Measurements from ENCODE around the gene SSTR4. TPM values are rescaled to one million over a fixed set of nuclear protein-coding genes. Genes with fewer than 3 reads are reported as not detected.

The SSTR4 gene
- total RNA-seq, 1 donor from 2014 or later = not detected

GRCh38 chr20:22999756-23000155 is 35.4 kb upstream of the SSTR4 start:
- H3K27me3 ChIP-seq (ENCODE audit: control insufficient read depth, insufficient read depth, low read length) = no peaks in the 10 kb centered on the region
- FAIRE-seq = no peak
- no peak overlapping the region for H3K4me3 ChIP-seq (ENCODE audit: low read depth, low read length)
- TF ChIP-seq CTCF (IDR thresholded peaks at IDR 0.05; ENCODE audit: insufficient read depth, low read length, severe bottlenecking) = no peak
- peak; percentile 55 for DNase-seq (ENCODE audit: low read depth)
- H3K36me3 ChIP-seq (ENCODE audit: control insufficient read depth, insufficient read depth, low read length) = no peaks in the 10 kb centered on the region

- Histone ChIP-seq H3K4me3 (ENCODE audit: low read depth, low read length) (no peak overlapping the region), H3K36me3 (ENCODE audit: control insufficient read depth, insufficient read depth, low read length) (no peaks in the 10 kb centered on the region), H3K27me3 (ENCODE audit: control insufficient read depth, insufficient read depth, low read length) (no peaks in the 10 kb centered on the region)
- TF ChIP-seq CTCF (IDR thresholded peaks at IDR 0.05; ENCODE audit: insufficient read depth, low read length, severe bottlenecking) = no peak
- no peak for FAIRE-seq
- no peak for DNase-seq (ENCODE audit: low read depth)
Measured at GRCh38 chr20:23000232-23000947, 34.7 kb upstream of the SSTR4 start.

- Histone ChIP-seq H3K27me3 (ENCODE audit: control insufficient read depth, insufficient read depth, low read length) (no peaks in the 10 kb centered on the region), H3K36me3 (ENCODE audit: control insufficient read depth, insufficient read depth, low read length) (no peaks in the 10 kb centered on the region), H3K4me3 (ENCODE audit: low read depth, low read length) (no peak overlapping the region)
- FAIRE-seq (no peak), DNase-seq (ENCODE audit: low read depth) (no peak)
- TF ChIP-seq CTCF (IDR thresholded peaks at IDR 0.05; ENCODE audit: insufficient read depth, low read length, severe bottlenecking) = no peak
Measured at GRCh38 chr20:23002276-23002675, 32.8 kb upstream of the SSTR4 start.

GRCh38 chr20:23003077-23003635 is 32.0 kb upstream of the SSTR4 start:
- TF ChIP-seq CTCF (IDR thresholded peaks at IDR 0.05; ENCODE audit: insufficient read depth, low read length, severe bottlenecking) = no peak
- no peaks in the 10 kb centered on the region for H3K36me3 ChIP-seq (ENCODE audit: control insufficient read depth, insufficient read depth, low read length)
- no peak for FAIRE-seq
- H3K4me3 ChIP-seq (ENCODE audit: low read depth, low read length) = no peak overlapping the region
- DNase-seq (ENCODE audit: low read depth) = no peak
- H3K27me3 ChIP-seq (ENCODE audit: control insufficient read depth, insufficient read depth, low read length) = no peaks in the 10 kb centered on the region

- Histone ChIP-seq H3K27me3 (ENCODE audit: control insufficient read depth, insufficient read depth, low read length) (no peaks in the 10 kb centered on the region), H3K36me3 (ENCODE audit: control insufficient read depth, insufficient read depth, low read length) (no peaks in the 10 kb centered on the region), H3K4me3 (ENCODE audit: low read depth, low read length) (no peak overlapping the region)
- no peak for FAIRE-seq
- no peak for TF ChIP-seq CTCF (IDR thresholded peaks at IDR 0.05; ENCODE audit: insufficient read depth, low read length, severe bottlenecking)
- no peak for DNase-seq (ENCODE audit: low read depth)
Measured at GRCh38 chr20:23003881-23004460, 31.1 kb upstream of the SSTR4 start.
